HG02678 (cell line): Measurements from ENCODE around the gene HOGA1.
"Not testable (repeated sequence)": the region's sequence is repeated elsewhere in the genome, so short reads cannot be mapped to it uniquely, and the experiment has no call there.

Source experiments
- ATAC-seq: cut with Tn5 transposase; IDR thresholded peaks from one replicate; pipeline ENCODE4 v1.9.1; 2021; ENCODE audit warnings: mild to moderate bottlenecking, moderate library complexity; ENCODE audit not compliant: unreplicated experiment

HOGA1 gene

DNA sequence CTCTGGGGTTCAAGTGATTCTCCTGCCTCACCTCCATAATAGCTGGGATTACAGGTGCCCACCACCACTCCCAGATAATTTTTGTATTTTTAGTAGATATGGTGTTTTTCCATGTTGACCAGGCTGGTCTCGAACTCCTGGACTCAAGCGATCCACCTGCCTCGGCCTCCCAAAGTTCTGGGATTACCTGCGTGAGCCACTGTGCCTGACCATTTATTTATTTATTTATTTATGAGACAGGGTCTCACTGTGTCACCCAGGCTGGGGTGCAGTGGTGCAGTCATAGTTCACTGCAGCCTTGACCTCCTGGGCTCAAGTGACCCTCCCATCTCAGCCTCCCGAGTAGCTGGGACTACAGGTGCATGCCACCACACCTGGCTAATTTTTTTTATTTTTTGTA lies 29.9 kb upstream of the HOGA1 start:
- not testable (repeated sequence) for ATAC-seq

DNA sequence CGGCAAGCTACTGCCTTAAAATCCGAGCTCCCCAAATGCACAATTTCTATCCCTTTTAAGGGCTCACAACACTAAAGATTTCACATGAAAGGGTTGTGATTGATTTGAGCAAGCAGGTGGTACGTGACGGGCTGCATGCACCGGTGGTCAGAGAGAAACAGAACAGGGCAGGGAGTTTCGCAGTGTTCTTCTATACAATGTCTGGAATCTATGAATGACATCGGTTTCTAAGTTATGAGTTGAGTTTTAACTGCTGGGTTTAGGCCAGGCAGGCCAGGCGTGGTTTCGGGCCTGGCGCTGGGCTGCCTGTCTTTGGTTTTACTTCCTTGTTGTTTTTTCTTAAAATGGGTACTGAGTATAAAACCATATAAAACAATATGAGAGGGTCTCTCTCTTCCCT lies 28.6 kb upstream of the HOGA1 start:
- not testable (repeated sequence) for ATAC-seq

DNA sequence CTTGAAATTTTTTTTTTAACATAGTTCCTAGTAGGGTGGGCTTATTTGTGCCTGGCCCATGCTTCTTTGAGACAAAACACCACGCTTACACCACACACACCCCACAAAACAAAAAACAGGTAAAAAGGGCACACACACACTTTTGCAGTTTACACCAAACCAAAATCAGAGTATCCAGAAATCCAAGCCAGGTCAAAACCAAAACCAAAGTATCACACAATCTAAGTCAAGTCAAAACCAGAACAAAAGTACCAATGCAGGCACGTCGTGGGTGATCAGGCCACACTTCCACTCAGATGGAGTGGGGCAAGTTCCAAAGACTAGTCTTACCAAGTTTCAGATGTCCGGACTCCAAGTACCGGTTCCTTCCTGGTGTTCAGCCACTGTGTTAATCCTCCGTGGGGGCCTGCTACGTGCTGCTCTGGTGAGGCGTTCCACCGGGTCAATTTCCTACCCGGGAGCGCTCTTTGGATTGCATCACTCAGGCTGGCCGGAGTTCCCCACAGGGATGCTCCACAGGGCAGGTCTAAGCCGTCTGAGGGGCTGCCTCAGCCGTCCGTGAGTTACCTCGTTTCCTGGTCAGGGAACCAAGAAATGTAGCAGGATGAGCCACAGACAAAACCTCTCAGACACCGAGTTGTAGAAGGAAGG lies 23.3 kb upstream of the HOGA1 start:
- not testable (repeated sequence) for ATAC-seq

DNA sequence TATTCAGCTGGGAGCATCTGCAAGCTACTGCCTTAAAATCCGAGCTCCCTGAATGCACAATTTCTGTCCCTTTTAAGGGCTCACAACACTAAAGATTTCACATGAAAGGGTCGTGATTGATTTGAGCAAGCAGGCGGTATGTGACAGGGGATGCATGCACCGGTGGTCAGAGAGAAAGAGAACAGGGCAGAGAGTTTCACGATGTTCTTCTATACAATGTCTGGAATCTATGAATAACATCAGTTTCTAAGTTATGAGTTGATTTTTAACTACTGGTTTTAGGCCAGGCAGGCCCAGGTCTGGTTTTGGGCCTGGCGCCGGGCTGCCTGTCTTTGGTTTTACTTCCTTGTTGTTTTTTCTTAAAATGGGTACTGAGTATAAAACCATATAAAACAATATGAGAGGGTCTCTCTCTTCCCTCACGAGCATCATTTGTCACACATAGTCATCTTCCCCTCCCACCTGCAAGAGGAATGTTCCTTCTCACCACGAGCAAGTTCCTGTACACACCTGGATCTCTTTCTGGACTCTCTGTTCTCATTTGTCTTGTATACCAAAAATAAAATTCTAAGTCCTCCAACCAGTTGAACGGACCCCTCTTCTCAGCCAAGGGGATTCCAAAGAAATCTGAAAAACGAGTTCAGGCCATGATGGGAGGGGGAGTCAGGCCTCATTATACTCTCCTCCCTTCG lies 22.7 kb upstream of the HOGA1 start:
- ATAC-seq: not testable (repeated sequence)

DNA sequence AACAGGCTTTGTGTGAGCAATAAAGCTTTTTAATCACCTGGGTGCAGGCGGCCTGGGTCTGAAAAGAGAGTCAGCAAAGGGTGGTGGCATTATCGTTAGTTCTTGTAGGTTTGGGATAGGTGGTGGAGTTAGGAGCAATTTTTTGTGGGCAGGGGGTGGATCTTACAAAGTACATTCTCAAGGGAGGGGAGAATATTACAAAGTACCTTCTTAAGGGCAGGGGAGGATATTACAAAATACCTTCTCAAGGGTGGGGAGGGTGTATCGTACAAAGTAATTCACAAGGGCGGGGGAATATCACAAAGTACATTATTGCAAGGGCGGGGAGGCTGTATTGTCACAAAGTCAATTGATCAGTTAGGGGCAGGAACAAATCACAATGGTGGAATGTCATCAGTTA lies 21.9 kb upstream of the HOGA1 start:
- ATAC-seq: not testable (repeated sequence)

DNA sequence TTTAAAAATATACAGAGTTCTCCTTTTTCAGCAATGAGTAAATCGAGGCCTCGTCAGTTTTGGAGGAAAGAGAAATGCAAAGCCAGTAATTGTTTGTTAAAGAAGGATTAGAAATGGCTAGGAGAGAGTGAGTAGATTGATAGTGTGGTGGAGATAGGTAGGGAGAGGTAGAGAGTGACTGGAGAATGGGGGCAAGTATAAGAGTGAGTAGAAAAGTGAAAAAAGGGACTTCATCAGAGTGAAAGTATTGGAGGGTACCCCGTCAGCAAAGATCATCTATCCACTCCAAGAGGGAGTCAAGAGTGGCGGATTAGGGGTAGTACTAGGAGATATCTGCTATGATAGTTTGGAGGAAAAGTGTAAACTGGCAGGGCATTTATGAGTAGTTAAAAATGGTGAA lies 20.9 kb upstream of the HOGA1 start:
- ATAC-seq: no peak

DNA sequence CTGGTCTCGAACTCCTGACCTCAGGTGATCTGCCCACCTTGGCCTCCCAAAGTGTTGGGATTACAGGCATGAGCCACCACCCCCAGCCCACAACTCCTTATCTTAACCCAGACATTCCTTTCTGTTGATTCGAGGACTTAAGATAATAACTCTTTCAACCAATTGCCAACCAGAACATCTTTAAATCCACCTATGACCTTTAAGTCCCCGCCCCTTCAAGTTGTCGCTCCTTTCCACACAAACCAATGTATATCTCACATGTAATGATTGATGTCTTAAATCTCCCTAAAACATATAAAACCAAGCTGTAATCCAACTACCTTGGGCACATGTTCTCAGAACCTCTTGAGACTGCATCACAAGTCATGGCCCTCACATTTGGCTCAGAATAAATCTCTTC lies 19.4 kb upstream of the HOGA1 start:
- no peak for ATAC-seq

DNA sequence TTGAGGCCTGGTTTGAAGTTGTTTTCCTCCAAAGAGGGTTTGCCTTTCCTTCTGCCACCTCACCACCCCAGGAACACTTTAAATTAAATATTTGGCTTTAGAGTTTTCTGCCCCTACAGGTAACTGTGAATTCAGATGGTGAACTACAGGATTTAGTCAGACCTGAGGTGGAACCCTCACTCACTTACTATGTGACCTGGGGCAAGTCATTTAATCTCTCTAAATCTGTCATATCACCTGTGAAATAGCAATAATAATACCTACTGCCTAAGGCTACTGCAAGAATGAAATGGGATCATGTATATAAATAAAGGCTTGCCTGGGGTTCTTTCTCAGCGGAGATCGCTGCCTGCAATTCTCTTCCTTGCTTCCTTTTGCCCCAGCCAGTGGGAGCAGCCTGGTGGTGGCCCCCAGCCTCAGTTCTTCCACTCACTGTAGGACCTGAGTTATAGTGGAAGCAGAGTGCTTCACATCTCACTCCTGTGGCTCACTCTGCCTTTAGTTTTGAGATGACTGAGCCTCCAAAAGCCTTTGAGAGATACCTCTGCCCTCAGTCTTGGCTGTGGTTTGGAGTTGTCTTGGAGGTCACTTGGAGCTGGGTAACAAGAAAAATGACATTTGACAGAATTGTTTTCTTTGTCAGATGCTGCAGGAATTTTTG lies 17.7 kb upstream of the HOGA1 start:
- no peak for ATAC-seq

DNA sequence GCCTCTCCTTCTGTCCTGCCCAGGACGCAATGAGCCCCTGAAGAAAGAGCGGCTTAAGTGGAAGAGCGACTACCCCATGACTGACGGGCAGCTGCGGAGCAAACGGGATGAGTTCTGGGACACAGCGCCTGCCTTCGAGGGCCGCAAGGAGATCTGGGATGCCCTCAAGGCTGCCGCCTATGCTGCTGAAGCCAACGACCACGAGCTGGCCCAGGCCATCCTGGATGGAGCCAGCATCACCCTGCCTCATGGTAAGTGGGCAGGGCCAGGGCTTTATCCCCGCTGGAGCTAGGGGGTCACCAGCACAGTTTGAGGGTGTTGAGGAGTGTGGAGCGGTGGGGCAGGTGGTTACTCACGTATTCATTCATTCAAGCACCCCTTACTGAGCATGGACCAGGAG lies 16.3 kb upstream of the HOGA1 start:
- ATAC-seq: no peak

DNA sequence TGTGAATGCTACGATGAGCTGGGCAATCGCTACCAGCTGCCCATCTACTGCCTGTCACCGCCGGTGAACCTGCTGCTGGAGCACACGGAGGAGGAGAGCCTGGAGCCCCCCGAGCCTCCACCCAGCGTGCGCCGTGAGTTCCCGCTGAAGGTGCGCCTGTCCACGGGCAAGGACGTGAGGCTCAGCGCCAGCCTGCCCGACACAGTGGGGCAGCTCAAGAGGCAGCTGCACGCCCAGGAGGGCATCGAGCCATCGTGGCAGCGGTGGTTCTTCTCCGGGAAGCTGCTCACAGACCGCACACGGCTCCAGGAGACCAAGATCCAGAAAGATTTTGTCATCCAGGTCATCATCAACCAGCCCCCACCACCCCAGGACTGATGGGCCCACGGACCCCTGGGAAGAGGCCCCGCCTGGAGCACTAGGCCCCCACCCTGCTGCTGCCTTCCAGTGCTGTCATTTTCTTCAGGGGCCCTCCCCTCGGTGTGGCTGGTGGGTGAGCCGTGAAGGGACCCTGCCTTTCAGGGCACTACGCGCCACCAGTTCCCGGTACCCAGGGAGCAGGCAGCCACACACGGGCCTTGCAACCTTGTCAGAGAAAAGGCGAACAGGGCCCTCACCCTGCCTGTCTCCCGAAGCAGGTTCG lies 13.9 kb upstream of the HOGA1 start:
- no peak for ATAC-seq

DNA sequence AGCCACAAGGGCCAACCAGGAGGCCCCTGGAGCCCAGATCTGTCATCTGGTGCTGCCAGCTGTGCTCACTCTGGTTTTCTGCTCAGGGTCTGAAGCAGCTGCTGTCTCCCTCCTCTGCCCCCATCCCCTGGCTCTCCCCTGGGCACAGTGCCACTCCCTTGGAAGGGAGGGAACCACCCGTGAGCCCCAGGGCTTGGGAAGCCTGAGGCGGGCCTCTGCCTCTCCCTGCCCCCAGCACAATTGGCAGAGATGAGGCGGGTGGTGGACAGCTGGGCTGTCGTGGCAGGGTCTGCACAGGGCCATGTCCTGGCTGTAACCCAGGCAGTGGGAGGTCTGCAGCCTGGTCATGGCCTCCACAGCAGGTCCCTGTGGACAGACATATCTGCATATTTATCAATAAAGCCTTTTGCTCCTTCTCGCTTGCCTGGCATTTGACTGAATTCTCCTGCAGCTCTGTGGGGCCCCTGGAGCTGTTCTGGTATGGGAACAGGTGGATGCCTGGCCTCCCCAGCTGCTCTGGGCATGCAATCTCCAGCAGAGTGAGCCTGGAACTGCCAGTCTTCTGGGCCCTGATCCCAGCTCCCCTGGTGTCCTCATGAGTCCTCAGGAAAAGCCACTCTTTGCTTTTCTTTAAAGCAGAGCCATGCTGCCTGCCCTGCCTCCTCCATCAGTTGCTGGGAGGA lies 13.3 kb upstream of the HOGA1 start:
- no peak for ATAC-seq

DNA sequence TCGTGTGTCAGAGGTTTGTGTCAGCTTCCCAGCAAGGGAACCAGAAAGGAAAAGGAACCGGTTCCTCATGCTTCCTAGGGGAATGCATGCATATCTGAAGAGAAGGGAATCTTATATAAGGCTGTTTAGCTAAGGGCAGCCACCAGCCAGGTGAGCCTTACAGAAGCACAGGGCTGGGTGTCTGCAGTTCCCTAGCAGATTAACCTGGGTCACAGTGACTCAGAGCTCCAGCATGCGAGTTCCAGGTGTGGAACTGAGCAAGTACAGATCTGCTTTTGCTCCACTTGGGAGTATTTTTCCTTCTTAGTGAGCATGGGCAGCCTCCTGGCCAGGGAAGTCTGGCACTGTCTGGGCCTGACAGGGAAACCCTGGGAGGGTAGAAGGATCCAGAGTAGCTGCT lies 12.6 kb upstream of the HOGA1 start:
- no peak for ATAC-seq

DNA sequence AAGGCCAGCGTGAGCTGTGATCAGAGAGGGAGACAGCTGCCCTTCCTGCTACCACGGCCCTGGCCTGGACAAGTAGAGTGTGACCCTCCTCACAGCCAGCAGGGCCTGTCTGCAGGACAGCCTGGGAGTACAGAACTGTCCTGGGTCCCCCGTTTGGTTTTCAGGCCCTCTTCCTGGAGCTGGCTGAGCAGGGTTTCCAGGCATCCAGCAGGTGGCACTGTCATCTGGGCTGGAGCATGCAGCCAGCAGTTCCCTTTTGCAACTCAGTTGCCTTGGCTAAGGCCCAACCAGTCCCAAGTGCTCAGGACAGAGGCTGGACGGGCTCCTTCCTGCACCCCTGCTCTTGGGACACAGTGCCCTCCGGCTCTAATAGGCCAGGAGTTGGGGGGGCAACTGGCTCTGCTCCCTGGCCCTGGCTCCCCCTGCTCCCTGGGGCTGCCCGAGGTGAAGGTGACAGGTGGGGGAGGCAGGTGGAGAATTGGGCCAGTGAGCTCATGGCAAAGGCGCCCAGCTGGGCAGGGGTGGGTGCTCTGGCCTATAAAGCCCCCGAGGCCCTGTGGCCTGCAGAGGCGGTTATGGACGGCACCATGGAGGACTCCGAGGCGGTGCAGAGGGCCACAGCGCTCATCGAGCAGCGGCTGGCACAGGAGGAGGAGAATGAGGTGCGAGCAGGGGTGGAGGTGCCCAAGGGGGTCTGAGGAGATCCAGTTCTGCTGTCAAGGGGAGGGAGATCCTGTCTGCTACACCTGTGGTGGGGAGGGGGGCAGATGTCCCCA lies 11.8 kb upstream of the HOGA1 start, which contains the start of gene ANKRD2:
ANKRD2 (plus strand) TSS at position 566 of the 776 bp plus-strand sequence; CDS start at position 576, 10 bp downstream.
- no peak for ATAC-seq

DNA sequence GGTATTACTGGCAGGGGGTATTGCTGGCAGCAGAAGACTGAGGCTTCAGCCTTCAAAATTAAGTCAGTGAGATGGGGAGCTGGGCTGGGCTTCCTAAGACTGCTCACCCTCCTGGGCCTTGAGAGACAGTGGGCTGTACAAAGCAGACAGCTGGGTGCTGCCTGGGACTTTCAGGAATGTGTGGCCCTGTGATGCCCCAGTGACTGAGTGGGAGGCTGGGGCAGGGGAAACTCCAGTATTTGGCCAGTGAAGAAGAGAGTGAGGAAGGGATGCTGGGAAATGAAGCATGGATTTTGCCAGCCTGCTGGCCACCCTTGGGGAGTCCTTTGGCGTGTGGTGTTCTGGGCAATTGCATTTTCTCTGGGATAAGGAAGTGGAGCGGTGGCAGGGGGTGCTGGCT lies 11.2 kb upstream of the HOGA1 start:
- no peak for ATAC-seq

DNA sequence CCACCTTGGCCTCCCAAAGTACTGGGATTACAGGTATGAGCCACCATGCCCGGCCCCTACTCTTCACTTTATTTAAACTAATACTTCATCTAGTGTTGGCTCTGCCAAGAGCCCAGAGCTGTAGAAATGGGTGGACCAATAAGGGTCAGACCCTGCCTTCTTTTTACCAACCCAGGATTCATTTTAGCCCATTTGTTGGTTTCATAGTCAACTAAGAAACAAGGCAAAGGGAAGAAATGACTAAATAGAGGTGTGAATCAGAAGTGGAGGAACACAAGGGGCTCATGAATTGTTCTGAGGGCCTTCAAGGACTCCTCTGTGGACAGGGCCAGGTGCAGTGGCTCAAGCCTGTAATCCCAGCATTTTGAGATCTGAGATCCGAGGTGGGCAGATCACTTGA lies 10.5 kb upstream of the HOGA1 start:
- ATAC-seq: no peak

DNA sequence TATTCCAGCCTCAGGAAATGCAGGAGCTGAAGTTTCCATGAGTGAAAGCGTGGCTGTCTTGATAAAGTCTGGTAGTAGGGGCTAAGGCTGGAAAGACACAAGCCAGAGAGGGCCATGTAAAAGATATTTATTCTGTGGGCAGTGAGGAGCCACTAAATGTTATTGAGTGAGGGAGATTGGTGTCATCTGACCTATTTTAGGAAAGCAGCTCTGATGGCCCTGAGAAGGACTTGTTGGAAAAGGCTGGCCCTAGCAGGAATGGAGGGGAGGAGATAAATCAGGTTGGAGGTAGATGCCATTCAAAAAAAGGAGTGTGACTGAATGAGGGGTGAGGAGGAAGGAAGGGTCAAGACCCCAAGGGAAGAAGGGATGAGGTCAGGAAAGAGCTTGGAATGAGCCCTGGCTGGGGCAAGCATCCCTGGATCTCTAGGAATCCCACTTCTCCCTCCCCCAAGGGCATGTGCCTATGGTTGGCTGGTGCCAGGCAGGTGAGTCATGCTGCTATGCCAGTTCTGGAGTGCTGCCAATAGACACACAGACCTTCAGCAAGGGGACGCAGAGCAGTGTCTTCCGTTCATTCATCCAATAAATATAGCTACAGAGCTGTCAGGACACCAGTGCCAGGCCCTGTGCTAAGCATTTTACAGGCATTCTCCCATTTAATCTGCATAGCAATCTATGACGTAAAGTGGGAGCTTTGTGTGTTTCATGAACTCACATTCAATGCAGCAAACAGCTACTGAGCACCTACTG lies 9.6 kb upstream of the HOGA1 start:
- ATAC-seq: no peak

DNA sequence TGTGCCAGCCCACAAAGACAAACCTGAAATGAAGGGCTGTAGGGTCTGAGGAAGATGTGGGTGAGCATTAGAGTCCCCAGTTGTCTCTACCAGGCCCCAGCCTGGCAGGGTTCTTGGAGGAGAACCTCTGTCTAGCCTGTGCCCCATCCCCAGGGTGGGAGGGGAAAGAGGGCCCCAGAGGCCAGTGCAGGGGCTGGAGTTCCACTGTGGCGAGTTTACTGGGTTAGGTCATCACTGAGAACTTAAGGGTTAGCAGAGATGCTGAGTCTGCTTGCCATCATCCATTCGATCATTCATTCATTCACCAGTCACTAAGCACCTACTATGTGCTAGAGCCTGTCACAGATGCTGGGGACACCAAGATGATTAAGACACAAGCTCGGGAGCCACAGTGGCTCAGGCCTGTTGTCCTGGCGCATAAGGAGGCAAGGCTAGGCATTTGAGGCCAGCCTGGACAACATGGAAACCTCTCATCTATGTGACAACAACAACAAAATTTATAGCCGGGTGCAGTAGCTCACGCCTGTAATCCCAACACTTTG lies 9.0 kb upstream of the HOGA1 start:
- no peak for ATAC-seq

DNA sequence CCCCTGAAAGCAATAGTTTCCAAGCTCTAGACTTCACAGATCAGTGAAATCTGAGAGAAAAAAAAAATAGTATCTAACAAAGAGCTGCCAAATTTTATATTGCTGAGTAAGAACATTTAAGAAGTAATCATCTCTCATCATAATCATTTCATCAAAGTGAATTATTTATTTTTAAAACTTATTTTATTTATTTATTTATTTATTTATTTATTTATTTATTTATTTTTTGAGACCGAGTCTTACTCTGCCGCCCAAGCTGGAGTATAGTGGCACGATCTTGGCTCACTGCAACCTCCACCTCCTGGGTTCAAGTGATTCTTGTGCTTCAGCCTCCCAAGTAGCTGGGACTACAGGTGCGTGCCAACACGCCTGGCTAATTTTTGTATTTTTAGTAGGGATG lies 7.7 kb upstream of the HOGA1 start:
- ATAC-seq: not testable (repeated sequence)

DNA sequence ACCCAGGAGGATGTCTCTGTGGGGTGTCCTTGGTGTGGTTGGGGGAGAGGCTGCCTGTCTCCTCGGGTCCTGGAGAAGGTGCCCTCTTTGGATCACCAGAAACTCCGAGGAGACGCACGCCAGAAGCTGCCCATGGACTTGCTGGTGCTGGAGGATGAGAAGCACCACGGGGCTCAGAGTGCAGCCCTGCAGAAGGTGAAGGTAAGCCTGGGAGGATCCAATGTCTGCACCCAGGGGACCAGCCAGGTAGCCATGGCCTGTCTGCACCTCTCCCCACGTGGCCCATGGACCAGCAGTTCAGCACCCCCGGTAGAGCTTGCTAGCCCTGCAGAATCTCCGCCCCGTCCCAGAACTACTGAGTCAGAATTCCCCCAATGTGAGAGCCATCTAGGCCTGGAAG lies 6.5 kb upstream of the HOGA1 start:
- no peak for ATAC-seq
